SK-N-MC (cell line): ENCODE measurements around the gene APOA1.

Experiments used
- EZH2 ChIP-seq: fragments of 200-600 bp; sonication (generic); IDR thresholded peaks from one replicate; pipeline ENCODE4 v1.6.1; 2017; ENCODE audit warnings: antibody characterized with exemption
- FOXP2 ChIP-seq: optimal IDR thresholded peaks from 2 replicates; pipeline ENCODE3; 2011; ENCODE audit warnings: mild to moderate bottlenecking, moderate library complexity; ENCODE audit not compliant: insufficient read depth; ENCODE audit errors: extremely low read length, control extremely low read depth
- POLR2AphosphoS5 ChIP-seq: IDR thresholded peaks from 2 replicates; pipeline ENCODE4 v1.6.1; 2012; ENCODE audit warnings: mild to moderate bottlenecking, low read depth, low read length, borderline replicate concordance

GRCh38 chr11:116788975-116789374 lies 48.4 kb downstream of the APOA1 start:
- TF ChIP-seq POLR2AphosphoS5 (no peak), EZH2 (no peak), FOXP2 (no peak)
